ENCODE results near the gene RNF222. TPM values are rescaled to one million over a fixed set of nuclear protein-coding genes. Genes with fewer than 3 reads are reported as not detected.

RNF222 gene
- total RNA-seq, 1 donor from 2014 or later: not detected

GRCh38 chr17:8392274-8392673 lies 5.4 kb downstream of the RNF222 start:
- no peak for DNase-seq (ENCODE audit: low read depth)
- Histone ChIP-seq H3K36me3 (ENCODE audit: control insufficient read depth, insufficient read depth, low read length) (no peaks in the 10 kb centered on the region), H3K27me3 (ENCODE audit: control insufficient read depth, insufficient read depth, low read length) (no peaks in the 10 kb centered on the region), H3K4me3 (ENCODE audit: low read depth, low read length) (no peak overlapping the region)
- TF ChIP-seq, protein P1, sequence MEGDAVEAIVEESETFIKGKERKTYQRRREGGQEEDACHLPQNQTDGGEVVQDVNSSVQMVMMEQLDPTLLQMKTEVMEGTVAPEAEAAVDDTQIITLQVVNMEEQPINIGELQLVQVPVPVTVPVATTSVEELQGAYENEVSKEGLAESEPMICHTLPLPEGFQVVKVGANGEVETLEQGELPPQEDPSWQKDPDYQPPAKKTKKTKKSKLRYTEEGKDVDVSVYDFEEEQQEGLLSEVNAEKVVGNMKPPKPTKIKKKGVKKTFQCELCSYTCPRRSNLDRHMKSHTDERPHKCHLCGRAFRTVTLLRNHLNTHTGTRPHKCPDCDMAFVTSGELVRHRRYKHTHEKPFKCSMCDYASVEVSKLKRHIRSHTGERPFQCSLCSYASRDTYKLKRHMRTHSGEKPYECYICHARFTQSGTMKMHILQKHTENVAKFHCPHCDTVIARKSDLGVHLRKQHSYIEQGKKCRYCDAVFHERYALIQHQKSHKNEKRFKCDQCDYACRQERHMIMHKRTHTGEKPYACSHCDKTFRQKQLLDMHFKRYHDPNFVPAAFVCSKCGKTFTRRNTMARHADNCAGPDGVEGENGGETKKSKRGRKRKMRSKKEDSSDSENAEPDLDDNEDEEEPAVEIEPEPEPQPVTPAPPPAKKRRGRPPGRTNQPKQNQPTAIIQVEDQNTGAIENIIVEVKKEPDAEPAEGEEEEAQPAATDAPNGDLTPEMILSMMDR (IDR thresholded peaks at IDR 0.05; ENCODE audit: insufficient read depth, low read length, poor library complexity, severe bottlenecking): no peak

DNA sequence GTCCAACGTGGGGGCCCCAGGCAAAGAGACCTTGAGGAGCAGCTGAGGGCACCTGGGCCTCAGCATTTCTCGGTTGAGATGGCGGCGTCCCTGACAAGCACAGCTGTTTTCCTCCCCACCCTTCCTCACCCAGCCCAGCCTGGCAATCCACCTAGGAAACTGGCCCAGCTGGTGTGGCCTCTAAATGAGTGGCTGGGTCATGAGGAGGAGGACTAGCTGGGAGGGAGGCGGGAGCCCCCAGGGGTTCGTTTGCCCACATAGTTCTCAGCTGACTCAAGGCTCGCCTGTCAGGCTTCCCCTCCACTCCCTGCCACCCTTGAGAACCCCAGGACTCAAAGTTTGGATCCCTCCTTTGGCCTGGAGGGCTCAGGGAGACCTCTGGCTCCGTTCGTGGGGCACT lies 5.9 kb downstream of the RNF222 start:
- Histone ChIP-seq H3K27me3 (ENCODE audit: control insufficient read depth, insufficient read depth, low read length) (no peaks in the 10 kb centered on the region), H3K36me3 (ENCODE audit: control insufficient read depth, insufficient read depth, low read length) (no peaks in the 10 kb centered on the region), H3K4me3 (ENCODE audit: low read depth, low read length) (no peak overlapping the region)
- TF ChIP-seq, protein P1 (IDR thresholded peaks at IDR 0.05; ENCODE audit: insufficient read depth, low read length, poor library complexity, severe bottlenecking): no peak
- DNase-seq (ENCODE audit: low read depth): no peak

DNA sequence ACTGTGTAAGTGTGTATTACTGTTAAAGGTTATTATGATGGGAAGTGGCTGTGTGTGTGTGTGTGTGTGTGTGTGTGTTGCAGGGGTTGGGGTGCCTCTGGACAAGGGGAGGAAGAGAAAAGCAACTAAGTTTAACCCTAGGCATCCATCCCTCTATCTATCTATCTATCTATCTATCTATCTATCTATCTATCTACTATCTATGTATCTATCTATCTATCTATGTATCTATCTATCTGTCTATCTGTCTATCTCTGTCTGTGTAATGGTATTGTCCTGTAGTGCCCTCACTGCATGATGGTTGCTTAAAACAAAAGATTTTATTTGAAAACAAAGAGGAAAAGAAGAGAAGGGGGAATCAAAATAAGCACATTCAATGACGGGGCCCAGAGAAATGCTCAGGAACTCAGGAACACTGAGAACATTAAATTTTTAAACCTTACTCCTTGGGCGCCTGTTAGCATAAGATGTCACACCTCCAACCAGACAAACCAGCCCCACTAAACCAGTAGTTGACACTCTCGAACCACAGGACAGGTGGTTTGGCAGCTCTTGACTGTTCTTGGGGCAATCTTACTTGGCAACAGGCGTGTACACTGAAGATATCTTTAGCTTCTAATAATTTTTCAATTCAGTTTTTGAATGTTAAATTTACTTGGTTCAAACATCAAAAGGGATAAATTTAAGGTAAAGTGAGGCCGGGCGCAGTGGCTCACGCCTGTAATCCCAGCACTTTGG lies 9.5 kb downstream of the RNF222 start:
- TF ChIP-seq, protein P1 (IDR thresholded peaks at IDR 0.05; ENCODE audit: insufficient read depth, low read length, poor library complexity, severe bottlenecking): no peak
- Histone ChIP-seq H3K27me3 (ENCODE audit: control insufficient read depth, insufficient read depth, low read length) (no peaks in the 10 kb centered on the region), H3K4me3 (ENCODE audit: low read depth, low read length) (no peak overlapping the region), H3K36me3 (ENCODE audit: control insufficient read depth, insufficient read depth, low read length) (no peaks in the 10 kb centered on the region)
- DNase-seq (ENCODE audit: low read depth): no peak

- TF ChIP-seq, protein P1 (IDR thresholded peaks at IDR 0.05; ENCODE audit: insufficient read depth, low read length, poor library complexity, severe bottlenecking): no peak
- Histone ChIP-seq H3K27me3 (ENCODE audit: control insufficient read depth, insufficient read depth, low read length) (no peaks in the 10 kb centered on the region), H3K4me3 (ENCODE audit: low read depth, low read length) (no peak overlapping the region), H3K36me3 (ENCODE audit: control insufficient read depth, insufficient read depth, low read length) (no peaks in the 10 kb centered on the region)
- DNase-seq (ENCODE audit: low read depth): no peak
Measured at GRCh38 chr17:8386841-8387240, 10.8 kb downstream of the RNF222 start.

DNA sequence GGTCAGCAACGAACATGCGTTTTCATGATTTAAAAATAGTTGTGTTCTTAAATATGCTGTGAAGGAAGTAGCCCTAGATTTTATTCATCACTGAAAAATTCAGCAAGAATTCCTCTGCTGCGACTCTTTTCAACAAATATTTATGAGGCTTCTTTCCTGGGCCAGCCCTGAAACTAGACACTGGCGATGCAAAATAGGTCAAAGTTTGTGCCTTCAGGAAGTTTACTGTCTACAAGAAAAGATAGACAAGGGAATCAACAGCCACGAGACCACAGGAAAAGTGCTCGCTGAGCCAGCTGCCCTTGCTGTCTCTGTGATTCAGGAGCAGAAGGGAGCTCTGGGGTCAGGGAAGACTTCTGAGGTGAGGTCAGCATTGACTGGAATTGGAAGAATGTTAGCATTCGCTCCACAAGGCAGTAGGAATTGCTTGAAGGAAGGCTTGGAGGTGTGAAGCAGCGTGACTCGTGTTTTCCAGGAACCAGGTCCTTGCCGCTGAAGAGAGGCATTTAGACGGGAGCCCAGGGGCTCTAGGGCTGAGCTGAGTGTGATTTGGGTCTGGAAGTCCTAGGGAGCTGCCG lies 12.7 kb downstream of the RNF222 start:
- H3K36me3 ChIP-seq (ENCODE audit: control insufficient read depth, insufficient read depth, low read length): peaks cover 1% of the 10 kb centered on the region
- TF ChIP-seq, protein P1 (IDR thresholded peaks at IDR 0.05; ENCODE audit: insufficient read depth, low read length, poor library complexity, severe bottlenecking): no peak
- no peak overlapping the region for H3K4me3 ChIP-seq (ENCODE audit: low read depth, low read length)
- peak; percentile 89 for DNase-seq (ENCODE audit: low read depth)
- H3K27me3 ChIP-seq (ENCODE audit: control insufficient read depth, insufficient read depth, low read length): no peaks in the 10 kb centered on the region
